IPS DF 19.7 (cell line): ENCODE results near the gene GYPC.

Source experiments
- DNase-seq: peaks from one replicate; pipeline ENCODE4 v3.0.0-alpha.2; 2013; ENCODE audit warnings: low read depth, low spot score

Gene GYPC

DNA sequence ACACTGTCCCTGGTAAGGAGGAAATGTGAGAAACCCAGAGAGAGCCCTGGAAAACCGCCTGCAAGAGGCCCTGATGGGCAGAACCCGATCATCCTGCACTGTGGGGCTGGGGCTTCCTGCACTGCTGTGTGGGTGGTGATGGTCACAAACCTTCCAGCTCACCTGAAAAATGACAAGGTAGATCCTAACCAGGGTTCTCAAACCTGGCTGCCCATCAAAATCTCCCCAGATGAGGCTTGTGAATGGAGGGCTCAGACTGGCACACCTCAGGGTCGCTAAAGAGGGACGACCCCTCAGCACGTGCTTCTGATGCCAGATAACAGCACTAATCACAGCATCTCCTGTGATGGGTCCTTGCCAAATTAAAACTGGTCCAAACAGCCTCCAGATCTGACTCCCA, 74.7 kb downstream of the GYPC start:
- DNase-seq, result no peak

DNA sequence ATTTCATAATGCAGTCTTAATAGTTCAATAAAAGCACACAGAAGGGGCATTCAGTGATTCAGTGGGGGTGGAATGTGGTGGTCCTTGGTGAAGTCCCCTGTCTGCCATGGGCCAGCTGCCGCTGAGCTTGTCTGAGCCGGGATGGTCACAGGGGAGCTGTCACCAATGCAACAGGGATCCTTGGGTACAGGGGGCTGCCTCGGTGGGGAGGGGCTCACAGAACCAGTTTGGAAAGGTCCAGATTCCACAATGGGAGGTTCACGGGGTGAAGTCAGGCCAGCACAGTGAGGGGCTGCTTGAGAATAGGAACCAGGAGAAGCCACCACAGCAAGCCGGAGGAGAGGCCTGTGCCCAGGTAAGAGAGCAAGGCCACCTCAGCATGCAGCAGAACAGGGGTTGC, 75.4 kb downstream of the GYPC start:
- no peak for DNase-seq

DNA sequence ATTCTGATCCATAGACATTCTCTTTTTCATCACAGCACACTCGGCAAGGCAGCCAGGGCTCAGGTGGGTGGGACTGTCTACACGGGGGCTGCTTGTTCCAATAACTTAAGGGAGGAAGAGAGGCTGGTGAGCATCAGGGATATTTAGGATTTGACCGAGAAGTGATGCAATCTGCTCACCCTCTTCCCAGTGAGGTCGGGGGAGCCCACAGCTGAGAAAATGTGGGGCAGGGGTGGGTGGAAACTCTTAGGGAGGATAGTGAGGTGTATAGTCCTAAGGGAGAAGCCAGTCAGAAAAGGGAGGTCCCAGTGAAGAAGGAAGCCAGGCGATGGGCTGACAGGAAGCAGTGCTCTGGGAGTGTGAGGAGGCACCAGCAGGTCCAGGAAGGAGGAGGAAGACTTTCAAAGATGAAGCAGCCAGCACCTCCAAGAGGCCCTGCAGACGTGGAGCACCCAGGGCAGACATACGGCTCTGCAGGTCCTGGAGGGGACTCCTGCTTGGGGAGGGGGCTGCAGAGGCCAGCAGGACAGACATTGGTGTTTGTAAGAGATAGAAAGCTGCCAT, 76.8 kb downstream of the GYPC start:
- DNase-seq, result no peak

DNA sequence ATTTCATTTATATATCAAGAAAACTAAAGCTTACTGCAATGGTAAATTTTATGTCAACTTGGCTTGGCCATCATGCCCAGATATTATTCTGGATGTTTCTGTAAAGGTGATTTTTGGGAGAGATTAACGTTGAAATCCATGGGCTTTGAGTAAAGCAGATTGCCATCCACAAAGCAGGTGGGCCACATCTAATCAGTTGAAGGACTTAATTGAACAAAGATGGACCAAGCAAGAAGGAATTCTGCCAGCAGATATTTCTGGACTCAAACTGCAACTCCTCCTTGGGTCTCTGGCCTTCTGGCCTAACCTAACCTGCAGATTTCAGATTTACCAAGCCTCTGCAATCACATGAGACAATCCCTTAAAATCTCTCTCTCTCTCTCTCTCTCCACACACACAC, 77.8 kb downstream of the GYPC start:
- DNase-seq, result no peak

DNA sequence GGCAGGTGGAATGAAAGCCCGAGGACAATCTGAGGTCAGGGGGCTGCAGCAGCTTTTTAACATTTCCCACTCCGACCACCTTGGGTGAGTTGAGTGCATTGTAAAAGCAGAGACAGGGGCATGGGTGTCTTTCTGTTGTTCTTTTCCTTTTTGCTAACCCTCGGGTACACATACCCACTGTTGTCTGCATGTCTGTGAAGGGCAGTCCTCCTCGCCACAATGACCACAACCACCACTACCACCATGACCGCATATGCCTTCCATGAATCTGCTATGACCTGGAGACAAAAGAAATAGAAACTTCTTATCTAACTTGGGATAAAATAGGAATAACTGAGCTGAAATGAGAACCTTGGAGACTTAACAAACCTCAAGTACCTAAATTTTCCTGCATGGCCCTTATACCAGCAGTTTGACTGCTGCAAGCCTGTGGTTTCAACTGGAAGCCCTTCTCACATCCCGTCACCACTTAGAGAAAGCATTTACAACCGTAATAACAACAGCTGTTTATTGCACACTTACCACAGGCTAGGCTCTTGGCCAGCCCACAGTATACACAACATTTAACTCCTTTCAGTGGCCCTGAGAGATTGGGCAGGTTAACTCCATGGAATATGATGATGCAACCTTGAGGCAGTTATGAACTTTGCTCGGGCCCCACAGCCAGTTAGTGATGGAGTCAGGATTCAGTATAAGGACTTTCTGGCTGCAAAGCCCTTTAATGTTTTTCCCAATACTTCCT, 80.3 kb downstream of the GYPC start:
- DNase-seq, result no peak

DNA sequence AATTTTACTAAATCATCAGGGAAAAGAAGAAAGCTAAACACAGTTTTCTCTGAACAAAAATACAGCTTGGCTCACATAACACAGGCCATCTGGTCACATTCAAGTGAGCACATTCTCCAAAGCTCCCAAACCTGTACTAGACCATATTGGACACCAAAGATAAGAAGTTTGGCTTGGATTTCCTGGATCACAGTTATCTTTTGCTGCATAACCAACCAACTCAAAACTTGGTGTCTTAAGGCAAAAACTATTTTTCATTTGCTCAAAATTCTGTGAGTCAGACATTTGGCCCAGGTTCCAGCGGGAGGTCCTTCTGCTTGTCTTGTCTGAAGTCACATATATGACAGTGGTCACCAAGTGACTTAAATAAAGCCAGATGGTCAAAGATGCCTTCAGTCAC, 83.2 kb downstream of the GYPC start:
- DNase-seq, result no peak

DNA sequence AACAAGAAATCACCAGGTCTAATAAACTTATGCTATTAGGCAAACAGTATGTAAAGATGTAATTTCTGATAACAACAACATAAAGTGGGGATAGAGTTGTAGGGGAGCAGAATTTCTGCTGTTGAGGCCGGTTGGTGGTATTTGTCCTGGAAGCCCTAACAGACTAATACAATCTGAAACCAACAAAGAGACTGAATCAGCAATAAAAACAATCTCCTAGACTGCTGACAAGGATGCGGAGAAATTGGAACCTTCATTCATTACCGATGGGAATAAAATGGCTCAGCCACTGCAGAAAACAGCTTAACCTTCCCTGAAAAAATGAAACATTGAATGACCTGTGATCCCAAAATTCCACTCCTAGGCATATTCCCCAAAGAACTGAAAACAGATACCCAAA, 88.7 kb downstream of the GYPC start:
- no peak for DNase-seq
